Measurements from ENCODE around the gene KHDRBS2. TPM values are rescaled to one million over a fixed set of nuclear protein-coding genes. Genes with fewer than 3 reads are reported as not detected.

The KHDRBS2 gene
- total RNA-seq, 6 donors from 2014 or later: 5.4 to 48.2 (median 17.9) TPM

DNA sequence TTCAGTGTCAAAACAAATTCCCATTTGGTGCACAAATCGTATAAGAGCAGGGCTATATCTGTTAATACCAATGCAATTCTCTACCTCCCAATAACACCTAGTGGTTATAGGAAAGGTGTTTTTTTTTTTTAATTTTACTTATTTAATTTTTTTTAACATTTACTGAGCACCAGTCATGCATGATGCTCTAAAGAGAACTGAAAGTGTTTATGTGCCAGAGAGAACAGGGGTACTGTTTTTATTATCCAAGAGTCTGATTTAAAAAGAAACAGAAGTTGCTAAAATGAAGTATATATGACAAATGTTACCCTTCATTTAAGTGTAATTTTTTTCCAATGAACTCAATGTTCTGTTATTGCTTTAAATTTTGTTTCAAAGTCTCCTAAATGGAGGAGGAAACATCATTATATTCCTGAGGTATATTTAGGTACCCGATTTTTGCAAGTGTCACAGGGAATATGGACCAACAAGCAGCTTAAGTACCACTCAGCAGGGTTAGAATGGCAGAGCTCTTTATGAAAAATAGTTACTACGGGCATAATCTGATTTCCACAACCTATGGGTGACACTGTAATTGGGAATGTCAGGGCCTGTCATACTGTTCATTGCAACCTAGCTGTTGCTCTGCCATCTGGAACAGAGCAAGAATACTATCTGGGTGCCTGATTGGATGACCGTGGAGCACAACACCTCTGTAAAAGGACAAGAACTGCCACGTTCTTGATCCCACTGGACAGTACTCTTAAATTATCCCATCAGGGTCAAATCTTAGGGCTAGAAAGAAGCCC lies 195.4 kb downstream of the KHDRBS2 start:
- no peak overlapping the region for H3K27ac ChIP-seq
- H3K4me3 ChIP-seq: no peak overlapping the region
- H3K27me3 ChIP-seq: no peaks in the 10 kb centered on the region
- ATAC-seq (ENCODE audit: low FRiP score in 2 of 2): no peak
- no peaks in the 10 kb centered on the region for H3K9me3 ChIP-seq
- WGBS, 2 donors: 81 to 86% methylated on average over 5 of the region's 5 CpGs
- H3K36me3 ChIP-seq: no peaks in the 10 kb centered on the region
- no peak for TF ChIP-seq EP300 (IDR thresholded peaks at IDR 0.05)
- TF ChIP-seq POLR2A (IDR thresholded peaks at IDR 0.05): no peak
- TF ChIP-seq POLR2AphosphoS5 (IDR thresholded peaks at IDR 0.05): no peak
- TF ChIP-seq, protein P1, sequence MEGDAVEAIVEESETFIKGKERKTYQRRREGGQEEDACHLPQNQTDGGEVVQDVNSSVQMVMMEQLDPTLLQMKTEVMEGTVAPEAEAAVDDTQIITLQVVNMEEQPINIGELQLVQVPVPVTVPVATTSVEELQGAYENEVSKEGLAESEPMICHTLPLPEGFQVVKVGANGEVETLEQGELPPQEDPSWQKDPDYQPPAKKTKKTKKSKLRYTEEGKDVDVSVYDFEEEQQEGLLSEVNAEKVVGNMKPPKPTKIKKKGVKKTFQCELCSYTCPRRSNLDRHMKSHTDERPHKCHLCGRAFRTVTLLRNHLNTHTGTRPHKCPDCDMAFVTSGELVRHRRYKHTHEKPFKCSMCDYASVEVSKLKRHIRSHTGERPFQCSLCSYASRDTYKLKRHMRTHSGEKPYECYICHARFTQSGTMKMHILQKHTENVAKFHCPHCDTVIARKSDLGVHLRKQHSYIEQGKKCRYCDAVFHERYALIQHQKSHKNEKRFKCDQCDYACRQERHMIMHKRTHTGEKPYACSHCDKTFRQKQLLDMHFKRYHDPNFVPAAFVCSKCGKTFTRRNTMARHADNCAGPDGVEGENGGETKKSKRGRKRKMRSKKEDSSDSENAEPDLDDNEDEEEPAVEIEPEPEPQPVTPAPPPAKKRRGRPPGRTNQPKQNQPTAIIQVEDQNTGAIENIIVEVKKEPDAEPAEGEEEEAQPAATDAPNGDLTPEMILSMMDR (IDR thresholded peaks at IDR 0.05): no peak
- no peaks in the 10 kb centered on the region for H3K4me1 ChIP-seq
- no peak for DNase-seq

DNA sequence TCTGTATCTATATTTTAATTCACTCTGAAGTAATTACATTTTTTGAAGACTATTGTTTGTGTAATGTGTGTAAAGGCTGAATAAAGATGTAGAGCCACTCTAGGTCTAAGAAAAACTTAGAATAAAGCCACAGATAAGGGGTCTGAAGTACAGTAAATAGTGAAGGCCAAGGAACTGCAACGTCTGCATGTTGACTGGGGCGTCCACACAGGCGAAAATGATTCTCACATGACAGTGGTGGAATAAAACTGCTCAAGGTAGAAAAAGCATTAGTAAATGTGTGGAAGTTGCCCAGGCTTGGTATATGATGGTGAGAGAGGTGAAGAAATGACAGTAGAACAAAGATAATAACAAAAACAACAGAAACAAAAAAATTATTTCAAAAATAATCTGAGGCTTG lies 196.2 kb downstream of the KHDRBS2 start:
- ATAC-seq (ENCODE audit: low FRiP score in 2 of 2) (no peak), DNase-seq (no peak)
- Histone ChIP-seq H3K4me3 (no peak overlapping the region), H3K27ac (no peak overlapping the region), H3K27me3 (no peaks in the 10 kb centered on the region), H3K9me3 (no peaks in the 10 kb centered on the region), H3K36me3 (no peaks in the 10 kb centered on the region), H3K4me1 (no peaks in the 10 kb centered on the region)
- TF ChIP-seq EP300 (IDR thresholded peaks at IDR 0.05) (no peak), POLR2AphosphoS5 (IDR thresholded peaks at IDR 0.05) (no peak), POLR2A (IDR thresholded peaks at IDR 0.05) (no peak)
- TF ChIP-seq, protein P1 (IDR thresholded peaks at IDR 0.05): no peak
- WGBS, 2 donors: 83 to 84% methylated on average over 3 of the region's 3 CpGs

DNA sequence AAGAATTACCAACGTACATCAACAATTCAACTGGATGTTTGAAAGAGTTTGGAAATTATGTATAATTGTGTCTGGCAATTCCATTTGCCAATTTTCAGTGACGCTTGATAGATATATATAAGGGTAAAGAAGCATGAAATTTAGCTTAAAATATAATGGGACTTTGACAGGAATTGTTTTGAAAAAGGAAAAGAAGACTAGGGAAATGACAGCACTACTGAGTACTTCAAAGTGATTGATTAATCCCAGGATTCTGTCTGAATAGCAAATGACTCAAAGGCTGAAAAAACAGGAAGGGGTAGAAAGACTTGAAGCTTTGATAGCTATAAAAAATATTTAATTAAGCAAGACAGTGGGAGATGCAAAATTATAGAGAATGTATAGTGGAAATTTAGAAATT lies 200.0 kb downstream of the KHDRBS2 start:
- Histone ChIP-seq H3K36me3 (no peaks in the 10 kb centered on the region), H3K27ac (no peak overlapping the region), H3K9me3 (peaks cover 0 to 5% (median 0%) of the 10 kb centered on the region in 4 donors), H3K4me1 (no peaks in the 10 kb centered on the region), H3K27me3 (no peaks in the 10 kb centered on the region), H3K4me3 (no peak overlapping the region)
- no peak for TF ChIP-seq POLR2AphosphoS5 (IDR thresholded peaks at IDR 0.05)
- TF ChIP-seq, protein P1 (IDR thresholded peaks at IDR 0.05): no peak
- WGBS, 2 donors: 21 to 68% methylated on average over 2 of the region's 2 CpGs
- DNase-seq (no peak), ATAC-seq (ENCODE audit: low FRiP score in 2 of 2) (no peak)

DNA sequence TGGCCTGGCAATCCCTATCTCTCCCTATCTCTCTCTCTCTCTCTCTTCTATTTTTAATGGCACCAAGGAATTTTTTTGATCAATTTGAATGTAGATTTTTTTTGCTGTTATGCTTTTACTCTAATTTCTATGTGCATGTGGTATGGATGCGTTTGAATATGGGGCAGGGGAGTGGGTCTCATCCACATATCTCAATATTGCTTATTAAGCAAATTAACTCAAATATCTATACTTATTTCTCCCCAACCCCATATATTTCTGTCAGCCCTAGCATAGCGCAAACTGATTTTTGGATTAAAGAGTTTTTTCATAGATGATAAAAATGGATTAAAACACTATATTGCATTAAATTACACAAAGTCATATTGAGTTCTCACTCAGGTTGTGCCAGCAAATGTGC lies 210.2 kb downstream of the KHDRBS2 start:
- no peak overlapping the region for H3K4me3 ChIP-seq
- 88 to 92% methylated on average over 2 of the region's 2 CpGs for WGBS, 2 donors
- TF ChIP-seq POLR2A (IDR thresholded peaks at IDR 0.05) (no peak), POLR2AphosphoS5 (IDR thresholded peaks at IDR 0.05) (no peak), EP300 (IDR thresholded peaks at IDR 0.05) (no peak)
- no peaks in the 10 kb centered on the region for H3K4me1 ChIP-seq
- H3K27me3 ChIP-seq: no peaks in the 10 kb centered on the region
- no peaks in the 10 kb centered on the region for H3K9me3 ChIP-seq
- no peak for DNase-seq
- H3K36me3 ChIP-seq: no peaks in the 10 kb centered on the region
- no peak for ATAC-seq (ENCODE audit: low FRiP score in 2 of 2)
- no peak overlapping the region for H3K27ac ChIP-seq

DNA sequence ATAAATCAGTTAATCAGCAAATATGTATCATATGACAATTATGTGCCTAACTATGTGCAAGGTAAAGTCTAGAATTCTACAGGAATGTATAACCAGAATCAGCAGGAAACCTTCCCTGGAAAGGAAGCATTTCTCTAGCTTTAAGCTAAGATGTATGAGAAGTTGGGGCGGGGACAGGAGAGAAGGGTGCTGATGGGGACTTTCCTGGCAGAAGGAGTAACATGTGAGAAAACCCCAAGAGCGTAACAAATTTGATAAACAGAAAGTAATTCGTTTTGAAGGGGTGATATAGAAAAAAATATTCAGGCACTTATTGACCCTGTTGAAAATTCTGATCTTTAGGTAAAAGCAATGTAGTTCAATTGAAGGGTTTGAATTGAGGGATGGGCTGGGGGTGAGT lies 226.1 kb downstream of the KHDRBS2 start:
- Histone ChIP-seq H3K4me3 (no peak overlapping the region), H3K27me3 (no peaks in the 10 kb centered on the region), H3K27ac (no peak overlapping the region), H3K4me1 (no peaks in the 10 kb centered on the region), H3K36me3 (no peaks in the 10 kb centered on the region), H3K9me3 (no peaks in the 10 kb centered on the region)
- WGBS, 2 donors: 91 to 92% methylated on average over 3 of the region's 3 CpGs
- TF ChIP-seq, protein P1 (IDR thresholded peaks at IDR 0.05): no peak
- TF ChIP-seq POLR2A (IDR thresholded peaks at IDR 0.05): no peak
- TF ChIP-seq POLR2AphosphoS5 (IDR thresholded peaks at IDR 0.05): no peak
- TF ChIP-seq EP300 (IDR thresholded peaks at IDR 0.05): no peak
- DNase-seq: no peak
- no peak for ATAC-seq (ENCODE audit: low FRiP score in 2 of 2)
